ENCODE data around the gene MAGI1.

Gene MAGI1

GRCh38 chr3:66023229-66023628, 15.5 kb downstream of the MAGI1 start:
- no peak for TF ChIP-seq EZH2phosphoT487 (conservative IDR thresholded peaks at IDR 0.05; ENCODE audit: low read length)
- TF ChIP-seq, protein P1, sequence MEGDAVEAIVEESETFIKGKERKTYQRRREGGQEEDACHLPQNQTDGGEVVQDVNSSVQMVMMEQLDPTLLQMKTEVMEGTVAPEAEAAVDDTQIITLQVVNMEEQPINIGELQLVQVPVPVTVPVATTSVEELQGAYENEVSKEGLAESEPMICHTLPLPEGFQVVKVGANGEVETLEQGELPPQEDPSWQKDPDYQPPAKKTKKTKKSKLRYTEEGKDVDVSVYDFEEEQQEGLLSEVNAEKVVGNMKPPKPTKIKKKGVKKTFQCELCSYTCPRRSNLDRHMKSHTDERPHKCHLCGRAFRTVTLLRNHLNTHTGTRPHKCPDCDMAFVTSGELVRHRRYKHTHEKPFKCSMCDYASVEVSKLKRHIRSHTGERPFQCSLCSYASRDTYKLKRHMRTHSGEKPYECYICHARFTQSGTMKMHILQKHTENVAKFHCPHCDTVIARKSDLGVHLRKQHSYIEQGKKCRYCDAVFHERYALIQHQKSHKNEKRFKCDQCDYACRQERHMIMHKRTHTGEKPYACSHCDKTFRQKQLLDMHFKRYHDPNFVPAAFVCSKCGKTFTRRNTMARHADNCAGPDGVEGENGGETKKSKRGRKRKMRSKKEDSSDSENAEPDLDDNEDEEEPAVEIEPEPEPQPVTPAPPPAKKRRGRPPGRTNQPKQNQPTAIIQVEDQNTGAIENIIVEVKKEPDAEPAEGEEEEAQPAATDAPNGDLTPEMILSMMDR (IDR thresholded peaks at IDR 0.05; ENCODE audit: insufficient read depth, low read length, poor library complexity, severe bottlenecking) = no peak

GRCh38 chr3:66021731-66022131, 17.0 kb downstream of the MAGI1 start:
- no peak overlapping the region for H2AFZ ChIP-seq (ENCODE audit: low read depth, low read length, severe bottlenecking)
- H3K4me3 ChIP-seq (ENCODE audit: insufficient read depth, low read length, poor library complexity, severe bottlenecking) = no peak overlapping the region
- H3F3A ChIP-seq (ENCODE audit: insufficient read depth) = no peaks in the 10 kb centered on the region
- H3K27me3 ChIP-seq (ENCODE audit: low read length) = no peaks in the 10 kb centered on the region
- H3K9ac ChIP-seq (ENCODE audit: low read length) = no peak overlapping the region
- TF ChIP-seq, protein P1 (IDR thresholded peaks at IDR 0.05; ENCODE audit: insufficient read depth, low read length, poor library complexity, severe bottlenecking) = no peak
- TF ChIP-seq EZH2phosphoT487 (conservative IDR thresholded peaks at IDR 0.05; ENCODE audit: low read length) = no peak
- H3K9me2 ChIP-seq (replicated peaks; ENCODE audit: insufficient read depth, low read length) = no peaks in the 10 kb centered on the region
- no peaks in the 10 kb centered on the region for H3K9me3 ChIP-seq (ENCODE audit: insufficient read depth, low read length)
- H4K20me1 ChIP-seq (ENCODE audit: low read depth, low read length) = no peaks in the 10 kb centered on the region
- no peaks in the 10 kb centered on the region for H3K36me3 ChIP-seq (ENCODE audit: low read length)
- no peak overlapping the region for H3K4me2 ChIP-seq (ENCODE audit: low read depth, low read length, poor library complexity, severe bottlenecking)
- H3K27ac ChIP-seq (ENCODE audit: low read depth, low read length) = no peak overlapping the region
- no peaks in the 10 kb centered on the region for H3K79me2 ChIP-seq (ENCODE audit: insufficient read depth, low read length)

More at GRCh38 chr3:66023229-66023628, 15.5 kb downstream of the MAGI1 start:
- Histone ChIP-seq H3K9me2 (replicated peaks; ENCODE audit: insufficient read depth, low read length) (no peaks in the 10 kb centered on the region), H3K27me3 (ENCODE audit: low read length) (no peaks in the 10 kb centered on the region), H3K9ac (ENCODE audit: low read length) (no peak overlapping the region), H3K4me3 (ENCODE audit: insufficient read depth, low read length, poor library complexity, severe bottlenecking) (no peak overlapping the region), H3K79me2 (ENCODE audit: insufficient read depth, low read length) (no peaks in the 10 kb centered on the region), H3K36me3 (ENCODE audit: low read length) (no peaks in the 10 kb centered on the region), H3K27ac (ENCODE audit: low read depth, low read length) (no peak overlapping the region), H3K4me2 (ENCODE audit: low read depth, low read length, poor library complexity, severe bottlenecking) (no peak overlapping the region), H3K9me3 (ENCODE audit: insufficient read depth, low read length) (no peaks in the 10 kb centered on the region), H2AFZ (ENCODE audit: low read depth, low read length, severe bottlenecking) (no peak overlapping the region), H4K20me1 (ENCODE audit: low read depth, low read length) (no peaks in the 10 kb centered on the region), H3F3A (ENCODE audit: insufficient read depth) (no peaks in the 10 kb centered on the region)

- Histone ChIP-seq H3K4me3 (ENCODE audit: insufficient read depth, low read length, poor library complexity, severe bottlenecking) (no peak overlapping the region), H3K79me2 (ENCODE audit: insufficient read depth, low read length) (no peaks in the 10 kb centered on the region), H3K4me2 (ENCODE audit: low read depth, low read length, poor library complexity, severe bottlenecking) (no peak overlapping the region), H3K36me3 (ENCODE audit: low read length) (no peaks in the 10 kb centered on the region), H2AFZ (ENCODE audit: low read depth, low read length, severe bottlenecking) (no peak overlapping the region), H3K27ac (ENCODE audit: low read depth, low read length) (no peak overlapping the region), H3K9ac (ENCODE audit: low read length) (no peak overlapping the region), H3K9me2 (replicated peaks; ENCODE audit: insufficient read depth, low read length) (no peaks in the 10 kb centered on the region), H3K27me3 (ENCODE audit: low read length) (no peaks in the 10 kb centered on the region), H4K20me1 (ENCODE audit: low read depth, low read length) (no peaks in the 10 kb centered on the region), H3K9me3 (ENCODE audit: insufficient read depth, low read length) (no peaks in the 10 kb centered on the region), H3F3A (ENCODE audit: insufficient read depth) (no peaks in the 10 kb centered on the region)
- TF ChIP-seq EZH2phosphoT487 (conservative IDR thresholded peaks at IDR 0.05; ENCODE audit: low read length) = no peak
- TF ChIP-seq, protein P1 (IDR thresholded peaks at IDR 0.05; ENCODE audit: insufficient read depth, low read length, poor library complexity, severe bottlenecking) = no peak
These were observed 18.8 kb downstream of the MAGI1 start for GRCh38 chr3:66019896-66020295.
